Measurements from ENCODE around the gene CNST.
"Not testable (repeated sequence)": the region's sequence is repeated elsewhere in the genome, so short reads cannot be mapped to it uniquely, and the experiment has no call there.

Gene CNST

GRCh38 chr1:246595146-246595545 lies 28.9 kb downstream of the CNST start:
- no peak for DNase-seq
- Histone ChIP-seq H3K36me3 (ENCODE audit: control insufficient read depth, insufficient read depth, low read length) (peaks cover 23% of the 10 kb centered on the region), H3K9me3 (ENCODE audit: control insufficient read depth, low read length) (no peaks in the 10 kb centered on the region), H3K4me3 (ENCODE audit: insufficient read depth, low read depth, low read length, poor library complexity, severe bottlenecking) (no peak overlapping the region), H3K4me1 (ENCODE audit: control insufficient read depth, insufficient read depth, low read length, poor library complexity, severe bottlenecking) (peaks cover 12% of the 10 kb centered on the region), H3K27me3 (replicated peaks; ENCODE audit: control insufficient read depth, insufficient read depth, low read length, poor library complexity, severe bottlenecking) (no peaks in the 10 kb centered on the region), H3K27ac (ENCODE audit: insufficient read depth, low read length, poor library complexity, severe bottlenecking) (no peak overlapping the region)

GRCh38 chr1:246597340-246597739 lies 31.1 kb downstream of the CNST start:
- no peak for DNase-seq
- H3K4me1 ChIP-seq (ENCODE audit: control insufficient read depth, insufficient read depth, low read length, poor library complexity, severe bottlenecking) = peaks cover 12% of the 10 kb centered on the region
- H3K4me3 ChIP-seq (ENCODE audit: insufficient read depth, low read depth, low read length, poor library complexity, severe bottlenecking) = no peak overlapping the region
- no peaks in the 10 kb centered on the region for H3K27me3 ChIP-seq (replicated peaks; ENCODE audit: control insufficient read depth, insufficient read depth, low read length, poor library complexity, severe bottlenecking)
- H3K36me3 ChIP-seq (ENCODE audit: control insufficient read depth, insufficient read depth, low read length) = peaks cover 23% of the 10 kb centered on the region
- no peak overlapping the region for H3K27ac ChIP-seq (ENCODE audit: insufficient read depth, low read length, poor library complexity, severe bottlenecking)
- no peaks in the 10 kb centered on the region for H3K9me3 ChIP-seq (ENCODE audit: control insufficient read depth, low read length)

- Histone ChIP-seq H3K27ac (ENCODE audit: insufficient read depth, low read length, poor library complexity, severe bottlenecking) (no peak overlapping the region), H3K36me3 (ENCODE audit: control insufficient read depth, insufficient read depth, low read length) (peaks cover 23% of the 10 kb centered on the region), H3K4me3 (ENCODE audit: insufficient read depth, low read depth, low read length, poor library complexity, severe bottlenecking) (no peak overlapping the region), H3K4me1 (ENCODE audit: control insufficient read depth, insufficient read depth, low read length, poor library complexity, severe bottlenecking) (peaks cover 12% of the 10 kb centered on the region), H3K27me3 (replicated peaks; ENCODE audit: control insufficient read depth, insufficient read depth, low read length, poor library complexity, severe bottlenecking) (no peaks in the 10 kb centered on the region), H3K9me3 (ENCODE audit: control insufficient read depth, low read length) (no peaks in the 10 kb centered on the region)
- DNase-seq = no peak
Observed at GRCh38 chr1:246597971-246598370, 31.7 kb downstream of the CNST start.

GRCh38 chr1:246599315-246599714 lies 33.1 kb downstream of the CNST start:
- Histone ChIP-seq H3K27me3 (replicated peaks; ENCODE audit: control insufficient read depth, insufficient read depth, low read length, poor library complexity, severe bottlenecking) (no peaks in the 10 kb centered on the region), H3K4me1 (ENCODE audit: control insufficient read depth, insufficient read depth, low read length, poor library complexity, severe bottlenecking) (peaks cover 12% of the 10 kb centered on the region), H3K4me3 (ENCODE audit: insufficient read depth, low read depth, low read length, poor library complexity, severe bottlenecking) (no peak overlapping the region), H3K36me3 (ENCODE audit: control insufficient read depth, insufficient read depth, low read length) (peaks cover 18% of the 10 kb centered on the region), H3K27ac (ENCODE audit: insufficient read depth, low read length, poor library complexity, severe bottlenecking) (no peak overlapping the region), H3K9me3 (ENCODE audit: control insufficient read depth, low read length) (no peaks in the 10 kb centered on the region)
- DNase-seq = no peak

- no peak overlapping the region for H3K27ac ChIP-seq (ENCODE audit: insufficient read depth, low read length, poor library complexity, severe bottlenecking)
- peaks cover 6% of the 10 kb centered on the region for H3K4me1 ChIP-seq (ENCODE audit: control insufficient read depth, insufficient read depth, low read length, poor library complexity, severe bottlenecking)
- no peaks in the 10 kb centered on the region for H3K27me3 ChIP-seq (replicated peaks; ENCODE audit: control insufficient read depth, insufficient read depth, low read length, poor library complexity, severe bottlenecking)
- no peak for DNase-seq
- H3K4me3 ChIP-seq (ENCODE audit: insufficient read depth, low read depth, low read length, poor library complexity, severe bottlenecking) = no peak overlapping the region
- H3K9me3 ChIP-seq (ENCODE audit: control insufficient read depth, low read length) = no peaks in the 10 kb centered on the region
- H3K36me3 ChIP-seq (ENCODE audit: control insufficient read depth, insufficient read depth, low read length) = peaks cover 9% of the 10 kb centered on the region
Observed at GRCh38 chr1:246600579-246600978, 34.3 kb downstream of the CNST start.

- H3K27me3 ChIP-seq (replicated peaks; ENCODE audit: control insufficient read depth, insufficient read depth, low read length, poor library complexity, severe bottlenecking) = no peaks in the 10 kb centered on the region
- no peaks in the 10 kb centered on the region for H3K9me3 ChIP-seq (ENCODE audit: control insufficient read depth, low read length)
- H3K4me3 ChIP-seq (ENCODE audit: insufficient read depth, low read depth, low read length, poor library complexity, severe bottlenecking) = no peak overlapping the region
- H3K4me1 ChIP-seq (ENCODE audit: control insufficient read depth, insufficient read depth, low read length, poor library complexity, severe bottlenecking) = peaks cover 6% of the 10 kb centered on the region
- no peak overlapping the region for H3K27ac ChIP-seq (ENCODE audit: insufficient read depth, low read length, poor library complexity, severe bottlenecking)
- no peak for DNase-seq
- peaks cover 3% of the 10 kb centered on the region for H3K36me3 ChIP-seq (ENCODE audit: control insufficient read depth, insufficient read depth, low read length)
Observed at GRCh38 chr1:246602194-246602593, 35.9 kb downstream of the CNST start.

- H3K9me3 ChIP-seq (ENCODE audit: control insufficient read depth, low read length); H3K27ac ChIP-seq (ENCODE audit: insufficient read depth, low read length, poor library complexity, severe bottlenecking); H3K36me3 ChIP-seq (ENCODE audit: control insufficient read depth, insufficient read depth, low read length); DNase-seq; H3K27me3 ChIP-seq (replicated peaks; ENCODE audit: control insufficient read depth, insufficient read depth, low read length, poor library complexity, severe bottlenecking); H3K4me3 ChIP-seq (ENCODE audit: insufficient read depth, low read depth, low read length, poor library complexity, severe bottlenecking): not testable (repeated sequence)
- H3K4me1 ChIP-seq (ENCODE audit: control insufficient read depth, insufficient read depth, low read length, poor library complexity, severe bottlenecking) = peaks cover 12% of the 10 kb centered on the region
Observed at GRCh38 chr1:246605231-246605630, 39.0 kb downstream of the CNST start.

GRCh38 chr1:246607462-246607861 lies 41.2 kb downstream of the CNST start:
- H3K9me3 ChIP-seq (ENCODE audit: control insufficient read depth, low read length) = no peaks in the 10 kb centered on the region
- H3K4me1 ChIP-seq (ENCODE audit: control insufficient read depth, insufficient read depth, low read length, poor library complexity, severe bottlenecking) = peaks cover 12% of the 10 kb centered on the region
- no peak overlapping the region for H3K27ac ChIP-seq (ENCODE audit: insufficient read depth, low read length, poor library complexity, severe bottlenecking)
- H3K27me3 ChIP-seq (replicated peaks; ENCODE audit: control insufficient read depth, insufficient read depth, low read length, poor library complexity, severe bottlenecking) = no peaks in the 10 kb centered on the region
- H3K36me3 ChIP-seq (ENCODE audit: control insufficient read depth, insufficient read depth, low read length) = no peaks in the 10 kb centered on the region
- no peak for DNase-seq
- H3K4me3 ChIP-seq (ENCODE audit: insufficient read depth, low read depth, low read length, poor library complexity, severe bottlenecking) = no peak overlapping the region

- no peak overlapping the region for H3K4me3 ChIP-seq (ENCODE audit: insufficient read depth, low read depth, low read length, poor library complexity, severe bottlenecking)
- no peak overlapping the region for H3K27ac ChIP-seq (ENCODE audit: insufficient read depth, low read length, poor library complexity, severe bottlenecking)
Observed at GRCh38 chr1:246608616-246609376, 42.5 kb downstream of the CNST start.

GRCh38 chr1:246609632-246610031 lies 43.4 kb downstream of the CNST start:
- Histone ChIP-seq H3K36me3 (ENCODE audit: control insufficient read depth, insufficient read depth, low read length) (no peaks in the 10 kb centered on the region), H3K4me1 (ENCODE audit: control insufficient read depth, insufficient read depth, low read length, poor library complexity, severe bottlenecking) (peaks cover 12% of the 10 kb centered on the region), H3K4me3 (ENCODE audit: insufficient read depth, low read depth, low read length, poor library complexity, severe bottlenecking) (no peak overlapping the region), H3K27ac (ENCODE audit: insufficient read depth, low read length, poor library complexity, severe bottlenecking) (no peak overlapping the region), H3K9me3 (ENCODE audit: control insufficient read depth, low read length) (no peaks in the 10 kb centered on the region), H3K27me3 (replicated peaks; ENCODE audit: control insufficient read depth, insufficient read depth, low read length, poor library complexity, severe bottlenecking) (no peaks in the 10 kb centered on the region)
- DNase-seq = no peak

More at GRCh38 chr1:246608616-246609376, 42.5 kb downstream of the CNST start:
- no peaks in the 10 kb centered on the region for H3K27me3 ChIP-seq (replicated peaks; ENCODE audit: control insufficient read depth, insufficient read depth, low read length, poor library complexity, severe bottlenecking)
- no peaks in the 10 kb centered on the region for H3K36me3 ChIP-seq (ENCODE audit: control insufficient read depth, insufficient read depth, low read length)
- no peak for DNase-seq
- peaks cover 12% of the 10 kb centered on the region for H3K4me1 ChIP-seq (ENCODE audit: control insufficient read depth, insufficient read depth, low read length, poor library complexity, severe bottlenecking)
- H3K9me3 ChIP-seq (ENCODE audit: control insufficient read depth, low read length) = no peaks in the 10 kb centered on the region
